ENCODE data around the gene SLC25A36.

GRCh38 chr3:140899363-140899762, 42.3 kb upstream of the SLC25A36 start:
- TF ChIP-seq CTCF (IDR thresholded peaks at IDR 0.05; ENCODE audit: insufficient read depth, low read length, poor library complexity, severe bottlenecking) (no peak), EZH2phosphoT487 (conservative IDR thresholded peaks at IDR 0.05; ENCODE audit: low read length) (no peak)
